ENCODE data around the gene RPL36.
A peak's percentile ranks its signal among the peaks of the same experiment; 100 is the strongest.

Gene RPL36

GRCh38 chr19:5717215-5717935 lies 27.3 kb downstream of the RPL36 start:
- Histone ChIP-seq H3K4me1 (no peaks in the 10 kb centered on the region), H3K4me3 (ENCODE audit: low read depth, low read length) (peak overlapping the region; percentile 100), H3K36me3 (peaks cover 38% of the 10 kb centered on the region), H3K9me3 (no peaks in the 10 kb centered on the region), H3K27me3 (no peaks in the 10 kb centered on the region)
- no peak for TF ChIP-seq CTCF (IDR thresholded peaks at IDR 0.05; ENCODE audit: low read depth, low read length)
- no peak for DNase-seq

GRCh38 chr19:5718037-5718578 lies 28.0 kb downstream of the RPL36 start:
- DNase-seq, result no peak
- Histone ChIP-seq H3K27me3 (no peaks in the 10 kb centered on the region), H3K9me3 (no peaks in the 10 kb centered on the region), H3K4me3 (ENCODE audit: low read depth, low read length) (peak overlapping the region; percentile 100), H3K36me3 (peaks cover 30% of the 10 kb centered on the region), H3K4me1 (no peaks in the 10 kb centered on the region)
- TF ChIP-seq CTCF (IDR thresholded peaks at IDR 0.05; ENCODE audit: low read depth, low read length), result no peak

- H3K9me3 ChIP-seq, result no peaks in the 10 kb centered on the region
- peaks cover 24% of the 10 kb centered on the region for H3K36me3 ChIP-seq
- peak overlapping the region; percentile 100 for H3K4me3 ChIP-seq (ENCODE audit: low read depth, low read length)
- no peak for DNase-seq
- no peak for TF ChIP-seq CTCF (IDR thresholded peaks at IDR 0.05; ENCODE audit: low read depth, low read length)
- H3K27me3 ChIP-seq, result no peaks in the 10 kb centered on the region
- H3K4me1 ChIP-seq, result no peaks in the 10 kb centered on the region
Observed at GRCh38 chr19:5718579-5719273, 28.6 kb downstream of the RPL36 start.

GRCh38 chr19:5719274-5719960 lies 29.3 kb downstream of the RPL36 start:
- Histone ChIP-seq H3K4me3 (ENCODE audit: low read depth, low read length) (peak overlapping the region; percentile 100), H3K9me3 (no peaks in the 10 kb centered on the region), H3K36me3 (peaks cover 17% of the 10 kb centered on the region), H3K4me1 (no peaks in the 10 kb centered on the region), H3K27me3 (no peaks in the 10 kb centered on the region)
- DNase-seq, result no peak
- no peak for TF ChIP-seq CTCF (IDR thresholded peaks at IDR 0.05; ENCODE audit: low read depth, low read length)

- H3K36me3 ChIP-seq, result peaks cover 14% of the 10 kb centered on the region
- DNase-seq, result peak; percentile 99
- peak; percentile 88 for TF ChIP-seq CTCF (IDR thresholded peaks at IDR 0.05; ENCODE audit: low read depth, low read length)
- peak within 1 kb of the TSS; percentile 100 for H3K4me3 ChIP-seq (ENCODE audit: low read depth, low read length)
- no peaks in the 10 kb centered on the region; the same call in 1 of the 2 replicates for H3K27me3 ChIP-seq
- H3K9me3 ChIP-seq, result no peaks in the 10 kb centered on the region
- no peaks in the 10 kb centered on the region for H3K4me1 ChIP-seq
Observed at GRCh38 chr19:5719961-5720790, 30.1 kb downstream of the RPL36 start, which contains the start of the genes CATSPERD and LONP1. CATSPERD (plus strand) TSS chr19:5720637; CDS start chr19:5720738, 101 bp downstream. LONP1 (minus strand) TSS chr19:5720146; CDS start chr19:5720132, 14 bp downstream.
